ENCODE results near the gene RAB24.
"Not testable (repeated sequence)": the region's sequence is repeated elsewhere in the genome, so short reads cannot be mapped to it uniquely, and the experiment has no call there.

The RAB24 gene

DNA sequence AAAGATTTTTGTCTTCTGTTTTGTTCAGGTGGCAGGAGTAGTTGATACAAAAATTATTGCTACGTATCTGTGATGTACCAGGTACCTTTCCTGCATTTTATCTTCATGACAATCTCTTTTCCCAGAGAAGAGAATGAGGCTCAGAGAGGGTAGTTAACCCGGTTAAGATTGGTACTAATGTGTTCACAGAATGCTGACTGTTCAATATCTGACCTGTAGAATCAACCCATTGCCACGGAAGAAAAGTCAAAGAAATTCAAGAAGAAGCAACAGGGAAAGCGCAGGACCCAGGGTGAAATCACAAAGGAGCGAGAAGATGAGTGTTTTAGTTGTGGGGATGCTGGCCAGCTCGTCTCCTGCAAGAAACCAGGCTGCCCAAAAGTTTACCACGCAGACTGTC is 11.8 kb downstream of the RAB24 start:
- DNase-seq: no peak

DNA sequence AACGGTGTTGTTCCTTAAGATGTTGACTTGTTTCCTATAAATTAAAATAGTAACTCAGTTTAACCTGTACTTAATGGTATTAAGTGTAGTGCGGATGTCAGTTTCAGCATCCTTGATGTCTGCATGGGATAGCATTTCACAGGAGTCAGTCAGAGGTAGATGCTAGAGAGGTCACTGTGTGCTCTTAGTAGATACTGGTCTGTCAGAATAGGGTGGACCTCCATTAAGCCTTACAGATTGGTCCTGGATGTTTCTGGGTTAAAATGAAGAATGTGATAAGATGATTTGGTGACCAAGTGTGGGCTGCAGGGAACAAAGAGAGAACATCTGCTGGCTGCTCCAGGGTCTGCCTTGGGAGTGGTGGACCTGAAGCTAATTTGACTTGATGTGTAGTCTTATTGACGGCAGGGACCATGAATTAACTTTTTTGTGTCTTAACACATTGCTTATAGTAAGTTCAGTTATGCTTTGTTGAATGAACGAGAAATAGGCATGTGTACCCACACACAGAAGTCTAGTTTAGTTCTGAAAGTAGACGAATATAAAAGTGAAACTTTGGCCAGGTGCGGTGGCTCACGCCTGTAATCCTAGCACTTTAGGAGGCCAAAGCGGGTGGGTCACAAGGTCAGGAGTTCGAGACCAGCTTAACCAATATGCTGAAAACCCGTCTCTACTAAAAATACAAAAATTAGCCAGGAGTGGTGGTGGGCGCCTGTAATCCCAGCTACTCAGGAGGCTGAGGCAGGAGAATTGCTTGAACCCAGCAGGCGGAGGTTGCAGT is 12.5 kb downstream of the RAB24 start:
- no peak for DNase-seq

DNA sequence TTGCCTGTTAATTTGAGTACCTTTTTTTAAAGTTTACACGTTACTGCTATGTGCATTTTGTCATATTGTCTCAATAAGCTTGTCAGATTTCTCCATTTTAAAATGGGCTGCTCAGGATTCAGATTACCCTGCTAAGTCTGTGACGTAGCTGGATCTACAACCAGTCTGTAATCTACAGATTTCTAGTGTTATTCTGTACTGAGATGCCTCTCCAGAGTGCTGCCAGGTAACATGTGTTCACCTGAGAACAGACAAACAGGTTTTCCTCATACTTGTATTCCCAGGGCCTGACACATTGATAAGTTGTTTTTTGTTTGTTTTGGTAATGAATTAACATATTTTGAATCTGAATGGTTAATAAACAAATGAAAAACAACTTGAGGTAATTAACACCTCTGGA is 15.3 kb downstream of the RAB24 start:
- DNase-seq: no peak

DNA sequence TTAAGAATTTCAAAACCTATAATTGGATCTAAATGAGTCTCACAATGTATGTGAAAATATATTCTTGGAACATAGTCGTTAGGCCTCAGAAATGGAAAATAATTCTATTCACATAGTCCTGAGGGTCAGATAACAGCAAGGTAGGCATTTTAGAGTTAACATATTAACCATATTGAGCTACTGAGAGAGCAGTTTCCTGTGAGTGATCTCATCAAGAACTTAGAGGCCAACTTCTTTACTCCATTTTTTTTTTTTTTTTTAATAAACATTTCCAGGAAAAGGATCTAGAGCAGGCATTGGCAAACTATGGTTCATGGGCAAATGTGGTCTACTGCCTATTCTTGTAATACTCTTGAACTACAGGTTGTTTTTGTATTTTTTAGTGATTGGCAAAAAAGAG is 26.6 kb downstream of the RAB24 start:
- DNase-seq: no peak

DNA sequence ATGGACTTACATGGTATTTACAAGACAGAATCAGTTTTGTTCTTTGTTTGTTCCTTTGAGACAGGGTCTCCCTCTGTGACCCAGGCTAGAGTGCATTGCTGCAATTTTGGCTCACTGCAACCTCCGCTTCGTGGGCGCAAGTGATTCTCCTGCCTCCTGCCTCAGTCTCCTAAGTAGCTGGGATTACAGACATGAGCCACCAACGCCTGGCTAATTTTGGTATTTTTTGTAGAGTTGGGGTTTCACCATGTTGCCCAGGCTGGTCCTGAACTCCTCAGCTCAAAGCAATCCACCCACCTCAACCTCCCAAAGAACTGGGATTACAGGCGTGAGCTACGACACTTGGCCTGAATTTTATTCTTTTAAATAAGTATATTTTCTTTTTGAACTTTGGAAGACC is 27.6 kb downstream of the RAB24 start:
- no peak for DNase-seq

DNA sequence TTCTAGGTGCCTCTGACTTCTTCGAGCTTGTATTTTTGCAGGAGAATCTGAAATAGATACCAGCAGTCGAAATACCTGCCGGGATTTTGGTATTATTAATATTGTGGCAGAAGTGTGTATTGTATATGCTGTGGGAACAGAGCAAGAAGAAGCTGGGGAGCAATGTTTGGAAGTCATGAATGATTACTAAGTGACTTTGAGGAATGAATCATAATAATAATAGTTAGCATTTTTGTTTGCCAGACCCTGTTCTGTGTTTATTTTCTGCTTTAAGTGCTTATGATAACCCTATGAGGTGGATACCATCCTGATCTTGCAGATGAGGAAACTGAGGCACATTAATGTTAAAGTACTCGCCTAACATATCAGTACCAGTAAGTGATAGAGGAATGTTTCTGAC is 32.4 kb downstream of the RAB24 start:
- DNase-seq: no peak

DNA sequence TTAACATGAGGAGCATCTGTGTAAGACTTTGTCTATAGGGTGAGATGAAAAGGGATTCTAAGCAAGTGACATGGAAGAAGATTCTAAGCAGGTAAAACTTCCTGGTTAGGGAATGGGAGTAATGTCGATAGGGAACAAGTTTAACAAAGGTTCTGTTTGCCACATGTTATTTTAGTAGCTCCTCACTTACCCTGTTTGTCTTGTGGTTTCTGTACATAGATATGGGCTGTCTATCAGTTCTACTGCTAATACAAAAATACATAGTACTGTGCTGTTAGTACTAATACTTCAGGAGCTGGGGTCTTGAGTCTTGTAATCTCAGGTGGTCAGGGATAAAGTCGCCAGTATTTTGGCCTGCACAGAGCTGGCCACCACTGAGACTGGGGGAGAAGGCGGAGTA is 32.9 kb downstream of the RAB24 start:
- no peak for DNase-seq

DNA sequence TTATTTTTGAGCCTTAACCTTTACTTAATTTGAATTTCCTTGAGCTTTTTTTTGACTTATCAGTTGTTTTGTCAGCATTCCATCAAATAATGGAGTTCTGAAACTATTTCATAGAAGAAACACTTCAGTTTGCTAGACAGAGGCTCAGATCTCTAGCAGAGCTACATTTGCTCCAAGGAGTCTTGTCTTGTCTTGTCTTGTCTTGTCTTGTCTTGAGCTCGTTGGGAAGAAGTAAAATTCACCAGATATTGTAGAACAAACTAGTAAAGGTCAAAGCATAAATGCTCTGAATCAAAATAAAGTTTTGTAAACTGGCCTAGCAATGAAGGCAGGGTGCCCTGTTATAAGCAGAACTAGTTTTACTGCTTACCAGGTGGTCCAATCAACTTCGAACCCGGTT is 33.5 kb downstream of the RAB24 start:
- DNase-seq: no peak

DNA sequence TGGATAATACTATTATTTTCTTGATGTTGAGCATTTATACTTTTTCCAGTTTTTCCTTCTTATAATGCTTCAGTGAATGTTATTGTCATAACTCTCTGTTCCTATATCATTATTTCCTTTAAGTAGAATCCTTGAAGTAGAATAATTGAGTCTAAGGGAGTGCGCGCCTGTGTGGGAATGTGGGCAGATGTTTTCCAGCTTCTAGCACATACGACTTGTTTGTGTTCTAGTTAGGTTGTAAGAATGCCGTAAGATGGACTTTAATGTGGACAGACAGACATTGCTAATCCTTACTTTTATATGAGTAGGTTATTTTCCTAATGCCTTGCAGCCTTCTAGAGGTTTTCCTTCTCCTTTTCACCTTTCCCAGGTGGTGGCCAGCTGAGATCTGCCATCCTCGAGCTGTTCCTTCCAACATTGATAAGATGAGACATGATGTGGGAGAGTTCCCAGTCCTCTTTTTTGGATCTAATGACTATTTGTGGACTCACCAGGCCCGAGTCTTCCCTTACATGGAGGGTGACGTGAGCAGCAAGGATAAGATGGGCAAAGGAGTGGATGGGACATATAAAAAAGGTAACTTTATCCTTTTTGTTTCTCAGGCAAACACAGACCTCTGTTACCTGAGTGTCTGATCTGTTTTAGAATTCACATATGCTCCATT is 34.2 kb downstream of the RAB24 start:
- DNase-seq: no peak

DNA sequence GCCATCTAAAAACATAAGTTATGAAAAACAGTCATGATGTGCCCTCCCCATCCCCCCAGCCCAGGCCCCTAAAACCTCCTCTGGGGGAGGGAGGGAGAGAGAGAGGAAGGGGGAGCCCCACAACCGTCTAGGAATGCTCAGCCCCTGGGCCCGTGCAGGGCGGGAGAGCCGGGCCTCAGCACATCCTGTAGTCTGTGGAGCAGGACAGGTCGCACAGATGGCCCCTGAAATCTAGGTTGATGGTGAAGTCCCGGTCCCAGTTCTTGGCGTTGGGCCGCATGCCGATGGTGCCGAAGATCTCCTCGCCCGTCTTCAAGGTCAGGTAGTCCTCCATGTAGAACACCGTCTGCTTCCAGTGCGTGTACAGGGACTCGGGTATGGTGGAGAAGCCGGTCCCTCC is 38.1 kb downstream of the RAB24 start:
- no peak for DNase-seq

DNA sequence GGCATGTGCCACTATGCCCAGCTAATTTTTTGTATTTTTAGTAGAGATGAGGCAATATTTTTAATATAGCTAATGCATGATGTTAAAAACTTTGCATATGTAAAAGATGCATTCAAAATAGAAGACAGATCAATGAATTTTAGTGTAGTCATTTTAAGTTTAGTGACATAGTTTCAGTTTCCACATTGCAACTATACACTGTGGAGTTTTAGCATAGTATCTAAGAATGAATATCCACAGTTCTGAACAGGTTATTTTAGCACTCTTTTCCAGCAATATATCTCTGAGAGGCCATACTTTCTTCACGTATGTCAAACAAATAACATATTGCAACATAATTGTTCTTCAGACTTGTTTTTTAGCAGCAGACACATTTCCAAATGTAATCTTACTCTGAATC is 39.3 kb downstream of the RAB24 start:
- no peak for DNase-seq

DNA sequence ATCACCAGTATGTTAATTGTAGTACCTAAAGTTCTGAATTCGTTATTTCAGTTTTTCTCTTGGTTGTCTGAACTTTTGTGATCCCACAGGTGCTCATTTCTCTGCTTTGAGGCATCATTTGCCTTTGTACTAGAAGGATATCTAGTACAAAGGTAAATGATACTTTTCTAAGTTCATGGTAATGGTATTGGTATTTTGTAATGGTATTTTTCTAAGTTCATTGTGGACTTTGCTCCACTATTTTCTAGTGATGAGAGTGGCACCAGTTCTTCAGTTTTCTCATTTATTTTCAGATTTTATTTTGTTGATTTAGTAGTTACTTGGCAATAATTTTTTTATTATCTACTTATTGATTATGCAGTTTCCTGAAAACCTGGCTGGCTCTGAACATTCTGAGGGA is 42.0 kb downstream of the RAB24 start:
- no peak for DNase-seq

DNA sequence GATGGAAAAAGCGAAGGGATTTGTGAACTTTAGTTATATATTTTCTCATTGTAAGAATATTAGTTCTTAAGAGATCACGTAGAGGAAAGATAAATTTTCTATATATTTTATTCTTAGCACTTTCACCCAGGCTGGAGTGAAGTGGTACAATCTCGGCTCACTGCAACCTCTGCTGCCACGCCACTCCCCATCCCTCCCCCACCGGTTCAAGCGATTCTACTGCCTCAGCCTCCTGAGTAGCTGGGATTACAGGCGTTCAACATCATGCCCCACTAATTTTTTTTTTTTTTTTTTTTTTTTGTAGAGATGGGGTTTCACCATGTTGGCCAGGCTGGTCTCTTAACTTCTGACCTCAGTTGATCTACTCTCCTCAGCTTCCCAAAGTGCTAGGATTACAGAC is 42.6 kb downstream of the RAB24 start:
- DNase-seq: no peak

DNA sequence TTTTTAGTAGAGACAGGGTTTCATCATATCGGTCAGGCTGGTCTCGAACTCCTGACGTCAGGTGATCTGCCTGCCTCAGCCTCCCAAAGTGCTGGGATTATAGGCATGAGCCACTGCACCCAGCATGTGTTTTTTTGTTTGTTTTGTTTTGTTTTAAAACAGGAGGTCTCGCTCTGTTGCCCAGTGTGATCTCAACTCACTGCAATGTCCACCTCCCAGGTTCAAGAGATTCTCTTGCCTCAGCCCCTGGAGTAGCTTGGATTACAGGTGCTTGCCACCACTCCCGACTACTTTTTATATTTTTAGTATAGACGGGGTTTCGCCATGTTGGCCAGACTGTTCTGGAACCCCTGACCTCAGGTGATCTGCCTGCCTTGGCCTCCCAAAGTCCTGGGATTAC is 44.8 kb downstream of the RAB24 start:
- DNase-seq: not testable (repeated sequence)

DNA sequence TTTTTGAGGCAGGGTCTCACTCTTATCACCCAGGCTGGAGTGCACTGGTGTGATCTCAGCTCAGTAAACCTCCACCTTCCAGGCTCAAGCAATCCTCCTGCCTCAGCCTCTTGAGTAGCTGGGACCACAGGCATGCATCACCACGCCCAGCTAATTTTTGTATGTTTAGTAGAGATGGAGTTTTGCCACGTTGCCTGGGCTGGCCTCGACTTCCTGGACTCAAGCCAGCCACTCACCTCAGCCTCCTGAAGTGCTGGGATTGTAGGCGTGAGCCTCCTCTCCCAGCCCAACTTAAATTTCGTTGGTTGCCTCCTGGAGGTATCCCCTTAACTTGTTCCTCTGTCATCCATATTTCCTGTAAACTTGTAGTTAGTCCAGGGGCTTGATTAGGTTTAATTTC is 47.2 kb downstream of the RAB24 start:
- DNase-seq: no peak

DNA sequence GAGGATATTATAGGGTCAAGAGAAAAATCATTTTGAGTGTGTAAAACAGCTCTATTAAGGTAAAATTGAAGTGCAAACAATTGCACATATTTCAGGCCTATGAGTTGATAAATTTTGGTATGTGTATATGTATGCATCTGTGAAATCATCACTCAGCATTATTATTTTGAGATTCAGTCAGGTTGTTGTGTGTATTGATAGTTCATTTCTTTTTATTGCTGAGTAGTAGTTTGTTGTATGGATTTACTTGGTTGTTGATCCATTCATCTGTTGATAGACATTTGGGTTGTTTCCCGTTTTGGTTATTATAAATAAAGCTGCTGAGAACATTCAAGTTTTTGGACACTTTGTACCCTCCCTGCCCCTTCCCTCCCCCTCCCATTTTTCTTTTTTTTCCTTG is 50.3 kb downstream of the RAB24 start:
- no peak for DNase-seq

Data from activated naive CD4-positive, alpha-beta T cell treated with anti-CD3 and anti-CD28 coated beads, Interleukin-2, amount 50 U/mL, for 16 hours (primary cell).